ENCODE measurements around the gene IL23A. TPM values are rescaled to one million over a fixed set of nuclear protein-coding genes. Genes with fewer than 3 reads are reported as not detected.

IL23A gene
- total RNA-seq, 1 experiment from 2014 or later, result 2.0 TPM

DNA sequence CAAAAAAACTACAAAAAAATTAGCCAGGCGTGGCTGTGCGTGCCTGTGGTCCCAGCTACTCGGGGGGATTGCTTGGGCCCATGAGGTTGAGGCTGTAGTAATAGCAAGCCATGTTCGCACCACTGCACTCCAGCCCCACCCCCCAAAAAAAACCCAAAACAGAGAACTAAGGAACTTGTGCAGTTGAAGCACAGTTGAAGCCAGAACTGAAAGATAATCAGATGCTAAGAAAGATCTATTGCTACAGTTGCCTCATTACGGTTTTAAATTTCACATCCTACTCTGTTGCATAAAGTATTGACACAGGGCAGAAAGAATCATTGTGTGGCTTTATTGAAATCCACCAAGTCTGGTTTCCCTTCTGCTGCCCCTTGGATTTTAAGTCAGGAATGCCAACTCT lies 42.4 kb upstream of the IL23A start:
- TF ChIP-seq, protein P1, sequence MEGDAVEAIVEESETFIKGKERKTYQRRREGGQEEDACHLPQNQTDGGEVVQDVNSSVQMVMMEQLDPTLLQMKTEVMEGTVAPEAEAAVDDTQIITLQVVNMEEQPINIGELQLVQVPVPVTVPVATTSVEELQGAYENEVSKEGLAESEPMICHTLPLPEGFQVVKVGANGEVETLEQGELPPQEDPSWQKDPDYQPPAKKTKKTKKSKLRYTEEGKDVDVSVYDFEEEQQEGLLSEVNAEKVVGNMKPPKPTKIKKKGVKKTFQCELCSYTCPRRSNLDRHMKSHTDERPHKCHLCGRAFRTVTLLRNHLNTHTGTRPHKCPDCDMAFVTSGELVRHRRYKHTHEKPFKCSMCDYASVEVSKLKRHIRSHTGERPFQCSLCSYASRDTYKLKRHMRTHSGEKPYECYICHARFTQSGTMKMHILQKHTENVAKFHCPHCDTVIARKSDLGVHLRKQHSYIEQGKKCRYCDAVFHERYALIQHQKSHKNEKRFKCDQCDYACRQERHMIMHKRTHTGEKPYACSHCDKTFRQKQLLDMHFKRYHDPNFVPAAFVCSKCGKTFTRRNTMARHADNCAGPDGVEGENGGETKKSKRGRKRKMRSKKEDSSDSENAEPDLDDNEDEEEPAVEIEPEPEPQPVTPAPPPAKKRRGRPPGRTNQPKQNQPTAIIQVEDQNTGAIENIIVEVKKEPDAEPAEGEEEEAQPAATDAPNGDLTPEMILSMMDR (conservative IDR thresholded peaks at IDR 0.05), result no peak
- Histone ChIP-seq H4K91ac (ENCODE audit: insufficient read length, low read depth, low read length) (no peak overlapping the region), H3K23me2 (ENCODE audit: insufficient read length, low read depth, low read length, poor library complexity, severe bottlenecking) (peaks cover 11% of the 10 kb centered on the region), H3K79me1 (ENCODE audit: insufficient read depth, low read depth, low read length, poor library complexity, severe bottlenecking) (peaks cover 15% of the 10 kb centered on the region), H2AFZ (ENCODE audit: low read length) (no peak overlapping the region), H3T11ph (ENCODE audit: low read length) (no peak overlapping the region), H3K79me2 (ENCODE audit: insufficient read depth, low read length) (peaks cover 19% of the 10 kb centered on the region; the same call in 1 of the 2 replicates), H2BK15ac (ENCODE audit: low read depth, low read length) (no peak overlapping the region), H3K4me1 (ENCODE audit: insufficient read depth, low read length) (no peaks in the 10 kb centered on the region; the same call in 1 of the 2 replicates), H4K8ac (replicated peaks; ENCODE audit: insufficient read length, low read depth, low read length) (no peak overlapping the region), H3K27ac (ENCODE audit: insufficient read length, low read depth, low read length) (no peak overlapping the region), H3K56ac (ENCODE audit: insufficient read length, low read depth, low read length) (no peak overlapping the region), H2BK12ac (ENCODE audit: insufficient read length, low read depth, low read length) (no peak overlapping the region), H3K9ac (ENCODE audit: extremely low read depth, insufficient read length, low read length) (no peak overlapping the region), H4K5ac (ENCODE audit: insufficient read length, low read depth, low read length) (no peak overlapping the region), H3K4me2 (ENCODE audit: insufficient read depth, insufficient read length, low read length) (no peak overlapping the region), H3K18ac (ENCODE audit: insufficient read length, low read depth, low read length) (no peak overlapping the region), H3K4ac (ENCODE audit: low read depth, low read length) (no peak overlapping the region), H2BK120ac (ENCODE audit: low read depth, low read length, poor library complexity, severe bottlenecking) (no peak overlapping the region), H2BK5ac (ENCODE audit: insufficient read length, low read length) (no peak overlapping the region), H2AK5ac (ENCODE audit: insufficient read length, low read length) (no peak overlapping the region), H3K9me3 (ENCODE audit: control insufficient read depth, low read depth, low read length) (no peaks in the 10 kb centered on the region), H3K27me3 (ENCODE audit: insufficient read depth, low read length) (no peaks in the 10 kb centered on the region), H4K20me1 (ENCODE audit: control insufficient read depth, insufficient read depth, insufficient read length) (no peaks in the 10 kb centered on the region), H3K23ac (ENCODE audit: insufficient read length, low read depth, low read length) (no peak overlapping the region), H2BK20ac (ENCODE audit: low read depth, low read length, poor library complexity, severe bottlenecking) (no peak overlapping the region), H3K14ac (ENCODE audit: insufficient read depth, low read length) (no peak overlapping the region)
- H3K4me3 Mint-ChIP-seq, result no peak overlapping the region
- no peak for DNase-seq
- H3K27ac Mint-ChIP-seq, result peak overlapping the region in 1 of 3 experiments; percentile 85; a peak in 3 of 7 replicates
- no peaks in the 10 kb centered on the region for H3K27me3 Mint-ChIP-seq (ENCODE audit: low read depth)
- no CpG with 5 or more reads among the region's 5 CpGs for WGBS (ENCODE audit: extremely low coverage, insufficient read length, low lambda C conversion rate)
- peaks cover 6 to 42% (median 14%) of the 10 kb centered on the region in 3 experiments for H3K36me3 Mint-ChIP-seq (ENCODE audit: insufficient read depth in 1 of 3, low read depth in 3 of 3)
- H3K4me1 Mint-ChIP-seq, result peaks cover 15 to 17% of the 10 kb centered on the region in 2 experiments
- no peaks in the 10 kb centered on the region for H3K9me3 Mint-ChIP-seq
